Measurements from ENCODE around the gene FBRSL1. TPM values are rescaled to one million over a fixed set of nuclear protein-coding genes. Genes with fewer than 3 reads are reported as not detected.

The FBRSL1 gene
- total RNA-seq, 1 experiment from 2014 or later = 124 TPM

GRCh38 chr12:132491138-132491663 lies 1.2 kb downstream of the FBRSL1 start (continued):
- TF ChIP-seq YY1 (IDR thresholded peaks at IDR 0.05; ENCODE audit: extremely low read depth, insufficient replicate concordance, low read depth, low read length) (no peak), EZH2phosphoT487 (IDR thresholded peaks at IDR 0.05; ENCODE audit: borderline replicate concordance) (no peak), SIN3A (IDR thresholded peaks at IDR 0.05; ENCODE audit: low read depth) (no peak), REST (IDR thresholded peaks at IDR 0.05; ENCODE audit: low read depth) (no peak)

- Histone ChIP-seq H2AFZ (ENCODE audit: low read depth, low read length, poor library complexity, severe bottlenecking) (no peak overlapping the region), H3K27ac (ENCODE audit: low read depth, low read length) (no peak overlapping the region; the same call in 1 of the 2 replicates), H3K9me3 (ENCODE audit: control insufficient read depth in 1 of 2, insufficient read depth in 1 of 2, low read depth in 1 of 2, low read length in 2 of 2) (no peaks in the 10 kb centered on the region), H3K4me3 (replicated peaks in 1 of 2; ENCODE audit: low read depth in 1 of 2, low read length in 2 of 2) (peak overlapping the region; percentile 82 to 88), H3K4me1 (ENCODE audit: control insufficient read depth in 1 of 2, insufficient read depth in 2 of 2, low read length in 2 of 2) (peaks cover 15 to 41% of the 10 kb centered on the region in 2 experiments; a peak in 3 of 4 replicates), H3K9me2 (ENCODE audit: insufficient read depth) (no peaks in the 10 kb centered on the region), H3K4me2 (ENCODE audit: low read length) (peak overlapping the region; percentile 86), H3K27me3 (ENCODE audit: insufficient read depth, low read length) (no peaks in the 10 kb centered on the region), H4K20me1 (ENCODE audit: insufficient read depth) (no peaks in the 10 kb centered on the region), H3K9ac (ENCODE audit: low read length) (peak overlapping the region; percentile 86), H3K36me3 (ENCODE audit: control insufficient read depth in 1 of 2, insufficient read depth in 2 of 2, low read length in 2 of 2) (peaks cover 0 to 5% of the 10 kb centered on the region in 2 experiments; a peak in 1 of 4 replicates), H3K79me2 (ENCODE audit: insufficient read depth, low read length) (peaks cover 63% of the 10 kb centered on the region)
- RAD21 ChIA-PET (ENCODE audit: low non-redundant PET in 1 of 2, low total read pairs in 2 of 2, uncharacterized antibody in 2 of 2, unreplicated experiment in 2 of 2) = no interaction called here
- DNase-seq (ENCODE audit: low read depth, low spot score) (no peak), ATAC-seq (no peak)
- no TSS peak for BruUV-seq (replicated peaks)
- POLR2A ChIA-PET = no interaction called here
- intact Hi-C loops (cut with micrococcal nuclease) = no loop called here
- TF ChIP-seq EZH2 (IDR thresholded peaks at IDR 0.05) (no peak), TCF7L2 (IDR thresholded peaks at IDR 0.05; ENCODE audit: borderline replicate concordance, extremely low read depth, insufficient read depth, insufficient read length) (no peak), SIN3A (IDR thresholded peaks at IDR 0.05; ENCODE audit: low read depth) (no peak), CEBPB (IDR thresholded peaks at IDR 0.05; ENCODE audit: low read depth) (no peak), MAX (IDR thresholded peaks at IDR 0.05) (no peak), YY1 (IDR thresholded peaks at IDR 0.05; ENCODE audit: extremely low read depth, insufficient replicate concordance, low read depth, low read length) (no peak), EGR1 (IDR thresholded peaks at IDR 0.05; ENCODE audit: low read depth) (no peak), POLR2AphosphoS5 (IDR thresholded peaks at IDR 0.05; ENCODE audit: low read depth, low read length) (no peak), RAD21 (IDR thresholded peaks at IDR 0.05; ENCODE audit: low read depth) (no peak), ZFX (IDR thresholded peaks at IDR 0.05) (no peak), CBX3 (IDR thresholded peaks at IDR 0.05; ENCODE audit: low read depth) (no peak), REST (IDR thresholded peaks at IDR 0.05; ENCODE audit: low read depth) (no peak), POLR2A (IDR thresholded peaks at IDR 0.05; ENCODE audit: borderline replicate concordance, extremely low read depth, insufficient read depth, insufficient read length) (no peak), EZH2phosphoT487 (IDR thresholded peaks at IDR 0.05; ENCODE audit: borderline replicate concordance) (no peak)
- TF ChIP-seq, protein P1, sequence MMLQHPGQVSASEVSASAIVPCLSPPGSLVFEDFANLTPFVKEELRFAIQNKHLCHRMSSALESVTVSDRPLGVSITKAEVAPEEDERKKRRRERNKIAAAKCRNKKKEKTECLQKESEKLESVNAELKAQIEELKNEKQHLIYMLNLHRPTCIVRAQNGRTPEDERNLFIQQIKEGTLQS (IDR thresholded peaks at IDR 0.05) = no peak
- CTCF ChIA-PET = no interaction called here
Measured at GRCh38 chr12:132491761-132492378, 1.9 kb downstream of the FBRSL1 start.
